ENCODE measurements around the gene TMSB10.
A peak's percentile ranks its signal among the peaks of the same experiment; 100 is the strongest.

DNA sequence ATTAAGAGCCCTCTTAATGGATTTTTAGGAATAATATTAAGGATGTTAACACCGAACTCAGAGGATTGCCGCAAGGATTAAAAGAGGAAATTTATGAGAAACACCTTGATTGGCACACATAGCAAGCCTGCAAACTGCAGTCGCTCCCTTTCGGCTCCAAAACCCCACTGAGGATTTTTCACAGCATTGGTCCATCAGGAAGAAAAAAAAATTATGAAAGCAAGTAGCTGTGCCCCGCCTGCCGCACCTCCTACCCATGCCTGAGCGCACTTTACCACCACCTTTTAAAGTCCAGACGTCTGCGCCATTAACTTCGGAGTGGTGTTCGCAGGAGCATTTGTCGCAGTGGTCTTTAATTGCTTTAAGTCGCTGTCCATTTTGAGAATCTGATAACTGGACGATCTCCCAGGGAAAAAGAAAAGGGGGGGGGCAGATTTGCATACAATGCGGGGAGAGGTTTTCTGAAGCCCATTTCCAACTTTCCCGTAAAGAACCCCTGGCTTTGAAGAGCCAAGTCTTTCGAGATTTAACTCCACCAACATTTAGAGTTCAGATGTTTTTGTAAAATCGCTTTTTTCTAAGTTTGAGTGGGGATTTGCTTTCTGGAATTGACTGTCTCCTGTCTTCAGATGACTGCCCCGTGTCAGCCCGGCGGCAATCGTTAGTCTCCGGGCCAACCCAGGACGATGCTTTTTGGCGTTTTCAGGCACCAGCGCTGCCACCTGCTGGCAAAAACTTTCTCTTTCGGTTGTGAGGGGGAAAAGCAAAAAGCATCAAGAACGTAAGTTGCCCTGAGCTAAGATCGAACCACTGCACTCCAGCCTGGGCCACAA lies 23.7 kb upstream of the TMSB10 start:
- TF ChIP-seq, protein P1, sequence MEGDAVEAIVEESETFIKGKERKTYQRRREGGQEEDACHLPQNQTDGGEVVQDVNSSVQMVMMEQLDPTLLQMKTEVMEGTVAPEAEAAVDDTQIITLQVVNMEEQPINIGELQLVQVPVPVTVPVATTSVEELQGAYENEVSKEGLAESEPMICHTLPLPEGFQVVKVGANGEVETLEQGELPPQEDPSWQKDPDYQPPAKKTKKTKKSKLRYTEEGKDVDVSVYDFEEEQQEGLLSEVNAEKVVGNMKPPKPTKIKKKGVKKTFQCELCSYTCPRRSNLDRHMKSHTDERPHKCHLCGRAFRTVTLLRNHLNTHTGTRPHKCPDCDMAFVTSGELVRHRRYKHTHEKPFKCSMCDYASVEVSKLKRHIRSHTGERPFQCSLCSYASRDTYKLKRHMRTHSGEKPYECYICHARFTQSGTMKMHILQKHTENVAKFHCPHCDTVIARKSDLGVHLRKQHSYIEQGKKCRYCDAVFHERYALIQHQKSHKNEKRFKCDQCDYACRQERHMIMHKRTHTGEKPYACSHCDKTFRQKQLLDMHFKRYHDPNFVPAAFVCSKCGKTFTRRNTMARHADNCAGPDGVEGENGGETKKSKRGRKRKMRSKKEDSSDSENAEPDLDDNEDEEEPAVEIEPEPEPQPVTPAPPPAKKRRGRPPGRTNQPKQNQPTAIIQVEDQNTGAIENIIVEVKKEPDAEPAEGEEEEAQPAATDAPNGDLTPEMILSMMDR (conservative IDR thresholded peaks at IDR 0.05): peak; percentile 85
- TF ChIP-seq ZFX (IDR thresholded peaks at IDR 0.05): no peak
